Renal cortex interstitium (tissue), 11 donors: ENCODE data around the gene SPP1. TPM values are rescaled to one million over a fixed set of nuclear protein-coding genes. Genes with fewer than 3 reads are reported as not detected.
"Not testable (repeated sequence)": the region's sequence is repeated elsewhere in the genome, so short reads cannot be mapped to it uniquely, and the experiment has no call there.

ENCODE experiments used
- DNase-seq, 11 donors: peaks; one replicate each; pipeline ENCODE4 v3.0.0-alpha.2; 2013; ENCODE audit warnings: low read depth in 9 of 11, low spot score in 4 of 11; ENCODE audit errors: extremely low read depth in 1 of 11
- polyA plus RNA-seq, 3 donors: library from polyadenylated mRNA; unstranded; fragments of 120-200 nt; gene quantifications; one replicate each; pipeline ENCODE4 v1.2.1, GENCODE V29; 2013; ENCODE audit not compliant: insufficient read length in 3 of 3

The SPP1 gene
- polyA plus RNA-seq, 3 donors, result 116 to 210 (median 158) TPM

GRCh38 chr4:87977521-87978278 lies 2.2 kb downstream of the SPP1 start:
- DNase-seq, result no peak

- DNase-seq, result no peak
Observed at GRCh38 chr4:87978681-87979080, 3.2 kb downstream of the SPP1 start.

GRCh38 chr4:87979810-87980209 lies 4.3 kb downstream of the SPP1 start:
- DNase-seq, result no peak

DNA sequence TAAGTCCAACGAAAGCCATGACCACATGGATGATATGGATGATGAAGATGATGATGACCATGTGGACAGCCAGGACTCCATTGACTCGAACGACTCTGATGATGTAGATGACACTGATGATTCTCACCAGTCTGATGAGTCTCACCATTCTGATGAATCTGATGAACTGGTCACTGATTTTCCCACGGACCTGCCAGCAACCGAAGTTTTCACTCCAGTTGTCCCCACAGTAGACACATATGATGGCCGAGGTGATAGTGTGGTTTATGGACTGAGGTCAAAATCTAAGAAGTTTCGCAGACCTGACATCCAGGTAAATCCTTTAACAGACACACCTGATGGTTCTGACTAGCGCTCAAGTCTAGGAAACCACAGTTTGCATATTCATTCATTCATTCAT lies 6.0 kb downstream of the SPP1 start:
- no peak for DNase-seq

- no peak for DNase-seq
Observed at GRCh38 chr4:87982036-87982435, 6.5 kb downstream of the SPP1 start.

DNA sequence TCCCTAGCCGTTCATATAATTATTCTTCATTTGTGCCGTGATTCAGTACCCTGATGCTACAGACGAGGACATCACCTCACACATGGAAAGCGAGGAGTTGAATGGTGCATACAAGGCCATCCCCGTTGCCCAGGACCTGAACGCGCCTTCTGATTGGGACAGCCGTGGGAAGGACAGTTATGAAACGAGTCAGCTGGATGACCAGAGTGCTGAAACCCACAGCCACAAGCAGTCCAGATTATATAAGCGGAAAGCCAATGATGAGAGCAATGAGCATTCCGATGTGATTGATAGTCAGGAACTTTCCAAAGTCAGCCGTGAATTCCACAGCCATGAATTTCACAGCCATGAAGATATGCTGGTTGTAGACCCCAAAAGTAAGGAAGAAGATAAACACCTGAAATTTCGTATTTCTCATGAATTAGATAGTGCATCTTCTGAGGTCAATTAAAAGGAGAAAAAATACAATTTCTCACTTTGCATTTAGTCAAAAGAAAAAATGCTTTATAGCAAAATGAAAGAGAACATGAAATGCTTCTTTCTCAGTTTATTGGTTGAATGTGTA lies 7.0 kb downstream of the SPP1 start:
- DNase-seq, result no peak

DNA sequence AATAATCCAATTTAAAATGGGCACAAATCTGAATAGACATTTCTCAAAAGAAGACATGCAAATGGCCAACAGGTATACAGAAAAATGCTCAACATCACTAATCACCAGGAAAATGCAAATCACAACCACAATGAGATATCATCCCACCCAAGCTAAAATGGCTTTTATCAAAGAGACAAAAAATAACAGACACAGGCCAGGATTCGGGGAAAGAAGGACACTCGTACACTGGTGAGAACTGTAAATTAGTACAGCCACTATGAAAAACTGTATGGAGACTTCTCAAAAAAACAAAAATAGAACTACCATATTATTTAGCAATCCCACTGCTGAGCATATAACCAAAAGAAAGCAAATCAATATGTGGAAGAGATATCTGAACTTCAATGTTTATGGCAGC lies 8.5 kb downstream of the SPP1 start:
- no peak for DNase-seq

DNA sequence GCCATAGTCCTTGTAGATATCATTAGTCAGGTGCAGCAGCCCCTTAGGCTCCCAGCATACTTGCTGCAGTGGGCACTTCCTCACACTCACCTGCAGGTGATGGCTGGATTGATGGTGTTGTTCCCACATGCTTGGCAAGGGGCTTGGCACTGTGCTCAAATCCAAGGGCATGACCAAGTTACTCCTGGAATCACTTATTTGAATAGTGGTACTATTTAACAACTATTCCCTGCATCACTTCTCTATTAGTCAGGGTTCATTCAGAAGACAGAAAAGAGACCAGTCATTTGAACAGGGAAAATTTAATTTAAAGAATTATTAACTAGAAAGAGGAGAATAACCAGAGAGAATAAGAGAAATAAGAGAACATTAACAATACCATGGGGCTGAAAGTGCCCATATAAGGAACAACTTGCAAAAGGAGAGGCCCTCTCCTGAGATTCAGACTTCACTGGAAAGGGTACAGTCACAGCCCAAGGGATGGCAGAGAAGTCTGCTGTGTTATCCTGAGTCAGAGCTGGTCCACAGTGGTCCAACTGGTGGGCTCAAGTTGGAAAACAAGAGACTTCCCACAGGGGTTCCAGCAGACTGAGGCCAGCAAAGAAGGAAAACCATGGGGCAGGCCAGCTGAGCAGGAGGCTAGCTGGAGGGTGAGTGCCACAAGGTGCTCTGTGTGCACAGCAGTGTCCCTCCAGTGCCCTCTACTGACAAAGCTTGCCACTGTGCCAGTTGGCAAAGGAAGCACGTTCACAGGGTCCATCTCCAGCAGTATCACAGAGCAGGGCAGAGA lies 9.8 kb downstream of the SPP1 start:
- no peak for DNase-seq

GRCh38 chr4:87985887-87986200 lies 10.3 kb downstream of the SPP1 start:
- no peak for DNase-seq

DNA sequence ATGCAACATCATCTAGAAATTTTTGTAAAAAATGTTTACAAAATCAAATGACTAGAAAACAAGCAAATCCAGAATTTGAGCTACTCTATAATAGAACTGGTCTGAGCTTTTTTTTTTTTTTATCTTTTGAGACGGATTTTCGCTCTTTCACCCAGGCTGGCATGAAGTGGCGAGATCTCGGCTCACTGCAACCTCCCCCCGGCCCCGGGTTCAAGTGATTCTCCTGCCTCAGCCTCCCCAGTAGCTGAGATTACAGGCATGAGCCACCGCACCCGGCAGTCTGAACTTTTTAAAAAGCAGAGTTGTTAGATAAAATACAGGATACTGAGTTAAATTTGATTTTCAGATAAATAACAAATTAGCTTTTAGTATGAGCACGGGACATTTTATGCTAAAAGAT lies 11.0 kb downstream of the SPP1 start:
- DNase-seq, result no peak

DNA sequence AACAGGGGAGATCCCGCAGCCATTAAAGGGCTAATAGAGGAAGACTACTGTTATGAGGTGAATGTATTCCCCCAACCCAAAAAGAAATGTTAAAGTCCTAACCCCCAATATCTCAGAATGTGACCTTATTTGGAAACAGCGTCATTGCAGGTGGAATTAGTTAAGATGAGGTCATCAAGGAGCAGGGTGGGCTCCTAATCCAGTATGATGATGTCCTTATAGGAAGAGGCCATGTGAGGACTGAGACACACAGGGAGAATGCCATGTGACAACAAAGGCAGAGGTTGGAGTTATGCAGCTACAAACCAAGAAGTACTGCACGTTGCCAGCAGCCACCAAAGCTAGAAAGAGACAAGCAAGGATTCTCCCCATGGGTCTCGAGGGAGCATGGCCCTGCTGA lies 14.3 kb downstream of the SPP1 start:
- DNase-seq, result no peak

DNA sequence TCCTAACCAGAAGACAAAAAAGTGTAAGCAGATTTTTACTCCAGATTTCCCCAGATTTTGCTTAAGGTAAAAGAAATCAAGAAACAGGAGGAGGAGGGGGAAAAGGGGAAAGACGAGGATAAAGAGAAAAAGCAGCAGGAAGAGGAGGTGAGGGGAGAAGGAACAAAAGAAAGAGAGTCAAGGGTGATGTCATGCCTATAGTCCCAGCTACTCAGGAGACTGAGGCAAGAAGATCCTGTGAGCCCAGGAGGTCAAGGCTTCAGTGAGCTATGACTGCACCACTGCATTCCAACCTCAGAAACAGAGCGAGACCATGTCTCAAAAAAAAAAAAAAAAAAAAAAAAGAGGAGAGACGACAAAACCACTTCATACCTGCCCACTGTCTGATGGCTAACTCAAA lies 19.9 kb downstream of the SPP1 start:
- no peak for DNase-seq

DNA sequence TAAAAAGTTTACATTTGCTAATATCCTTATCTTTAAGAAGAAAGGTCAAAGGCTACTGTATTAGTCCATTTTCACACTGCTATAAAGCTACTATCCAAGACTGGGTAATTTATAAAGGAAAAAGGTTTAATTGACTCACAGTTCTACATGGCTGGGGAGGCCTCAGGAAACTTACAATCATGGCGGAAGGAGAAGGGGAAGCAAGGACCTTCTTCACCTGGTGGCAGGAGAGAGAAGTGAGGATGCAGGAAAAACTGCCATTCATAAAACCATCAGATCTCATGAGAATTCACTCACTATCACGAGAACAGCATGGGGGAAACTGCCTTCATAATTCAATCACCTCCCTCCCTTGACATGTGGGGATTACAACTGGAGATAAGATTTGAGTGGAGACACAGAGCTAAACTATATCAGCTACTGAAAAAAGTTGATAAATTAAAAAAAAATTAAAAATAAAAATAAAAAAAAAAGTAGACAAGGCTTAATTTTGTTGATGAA lies 23.7 kb downstream of the SPP1 start:
- not testable (repeated sequence) for DNase-seq

- no peak for DNase-seq
Observed at GRCh38 chr4:88001871-88002270, 26.4 kb downstream of the SPP1 start.

DNA sequence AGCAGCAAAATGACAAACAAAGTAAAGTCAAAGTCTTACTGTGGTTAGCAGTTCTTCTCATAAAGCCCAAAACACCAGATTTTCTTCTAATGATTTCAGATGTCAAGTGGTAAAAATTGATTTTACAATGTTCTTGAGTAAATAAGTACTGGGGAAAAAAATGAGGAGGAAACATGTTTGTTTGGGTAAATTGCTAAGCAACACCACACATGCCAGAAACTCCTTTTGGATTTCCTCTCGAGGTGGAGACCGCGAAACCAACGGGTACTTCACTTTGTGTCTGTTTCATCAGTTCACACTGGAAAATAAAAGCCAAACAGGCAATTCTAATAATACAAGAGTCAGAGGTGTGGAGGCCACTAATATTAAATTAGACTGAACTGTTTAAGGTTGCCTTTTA lies 27.3 kb downstream of the SPP1 start:
- DNase-seq, result no peak

GRCh38 chr4:88003261-88003660 lies 27.7 kb downstream of the SPP1 start:
- DNase-seq, result no peak

GRCh38 chr4:88005076-88005475 lies 29.6 kb downstream of the SPP1 start:
- no peak for DNase-seq

DNA sequence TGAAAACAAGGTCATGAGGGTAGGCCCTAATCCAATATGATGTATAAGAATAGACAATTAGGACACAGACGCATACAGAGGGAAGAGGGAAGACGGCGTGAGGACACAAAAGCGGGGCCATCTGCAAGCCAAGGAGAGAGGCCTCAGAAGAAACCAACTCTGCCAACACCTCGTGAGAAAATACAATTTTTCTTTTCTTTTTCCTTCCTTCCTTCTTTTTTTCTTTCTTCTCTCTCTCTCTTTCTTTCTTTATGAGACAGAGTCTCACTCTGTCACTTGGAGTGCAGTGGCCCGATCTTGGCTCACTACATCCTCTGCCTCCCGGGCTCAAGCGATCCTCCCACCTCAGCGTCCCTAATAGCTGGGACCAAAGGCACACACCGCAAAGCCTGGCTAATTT lies 30.4 kb downstream of the SPP1 start:
- no peak for DNase-seq

GRCh38 chr4:88006956-88007303 lies 31.4 kb downstream of the SPP1 start:
- peak in 1 of 11 donors; percentile 12 for DNase-seq
